Stimulated activated CD8-positive, alpha-beta memory T cell treated with anti-CD3 and anti-CD28 coated beads, Interleukin-15, amount 100 ng/mL, for 24 hours (primary cell): ENCODE measurements around the gene FAM20A.
A peak's percentile ranks its signal among the peaks of the same experiment; 100 is the strongest.
"Not testable (repeated sequence)": the region's sequence is repeated elsewhere in the genome, so short reads cannot be mapped to it uniquely, and the experiment has no call there.

Source experiments
- DNase-seq: peaks from one replicate; pipeline ENCODE4 v3.0.0-alpha.2; 2020; ENCODE audit warnings: low read depth

The FAM20A gene

DNA sequence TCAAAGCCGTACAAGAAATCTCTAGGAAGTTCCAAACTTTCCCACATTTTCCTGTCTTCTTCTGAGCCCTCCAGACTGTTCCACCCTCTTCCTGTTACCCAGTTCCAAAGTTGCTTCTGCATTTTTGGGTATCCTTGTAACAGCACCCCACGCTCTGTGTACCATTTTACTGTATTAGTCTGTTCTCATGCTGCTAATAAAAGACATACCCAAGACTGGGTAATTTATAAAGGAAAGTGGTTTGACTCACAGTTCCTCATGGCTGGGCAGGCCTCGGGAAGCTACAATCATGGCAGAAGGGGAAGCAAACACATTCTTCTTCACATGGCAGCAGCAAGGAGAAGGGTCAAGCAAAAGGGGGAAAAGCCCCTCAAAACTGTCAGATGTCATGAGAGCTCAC, 82.1 kb downstream of the FAM20A start:
- DNase-seq, result not testable (repeated sequence)

DNA sequence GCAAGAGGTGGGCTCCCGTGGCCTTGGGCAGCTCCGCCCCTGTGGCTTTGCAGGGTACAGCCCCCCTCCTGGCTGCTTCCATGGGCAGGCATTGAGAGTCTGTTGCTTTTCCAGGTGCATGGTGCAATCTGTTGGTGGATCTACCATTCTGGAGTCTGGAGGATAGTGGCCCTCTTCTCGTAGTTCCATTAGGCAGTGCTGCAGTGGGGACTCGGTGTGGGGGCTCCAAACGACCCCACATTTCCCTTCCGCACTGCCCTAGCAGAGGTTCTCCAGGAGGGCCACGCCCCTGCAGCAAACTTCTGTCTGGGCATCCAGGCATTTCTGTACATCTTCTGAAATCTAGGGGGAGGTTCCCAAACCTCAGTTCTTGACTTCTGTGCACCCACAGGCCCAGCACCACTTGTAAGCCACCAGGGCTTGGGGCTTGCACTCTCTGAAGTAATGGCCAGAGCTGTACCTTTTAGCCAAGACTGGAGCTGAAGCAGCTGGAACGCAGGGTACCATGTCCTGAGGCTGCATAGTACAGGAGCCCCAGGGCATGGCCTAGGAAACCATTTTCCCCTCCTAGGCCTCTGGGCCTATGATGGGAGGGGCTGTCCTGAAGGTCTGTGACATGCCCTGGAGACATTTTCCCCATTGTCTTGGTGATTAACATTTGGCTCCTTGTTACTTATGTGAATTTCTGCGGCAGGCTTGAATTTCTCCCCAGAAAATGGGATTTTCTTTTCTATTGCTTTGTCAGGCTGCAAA, 82.9 kb downstream of the FAM20A start:
- no peak for DNase-seq

DNA sequence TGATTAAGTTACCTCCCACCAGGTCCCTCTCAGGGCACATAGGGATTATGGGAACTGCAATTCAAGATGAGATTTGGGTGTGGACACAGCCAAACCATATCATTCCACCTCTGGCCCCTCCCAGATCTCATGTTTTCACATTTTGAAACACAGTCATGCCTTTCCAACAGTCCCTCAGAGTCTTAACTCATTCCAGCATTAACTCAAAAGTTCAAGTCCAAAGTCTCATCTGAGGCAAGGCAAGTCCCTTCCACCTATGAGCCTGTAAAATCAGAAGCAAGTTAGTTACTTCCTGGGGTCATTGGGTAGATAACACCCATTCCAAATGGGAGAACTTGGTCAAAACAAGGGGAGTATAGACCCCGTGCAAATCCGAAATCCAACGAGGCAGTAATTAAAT, 83.6 kb downstream of the FAM20A start:
- not testable (repeated sequence) for DNase-seq

DNA sequence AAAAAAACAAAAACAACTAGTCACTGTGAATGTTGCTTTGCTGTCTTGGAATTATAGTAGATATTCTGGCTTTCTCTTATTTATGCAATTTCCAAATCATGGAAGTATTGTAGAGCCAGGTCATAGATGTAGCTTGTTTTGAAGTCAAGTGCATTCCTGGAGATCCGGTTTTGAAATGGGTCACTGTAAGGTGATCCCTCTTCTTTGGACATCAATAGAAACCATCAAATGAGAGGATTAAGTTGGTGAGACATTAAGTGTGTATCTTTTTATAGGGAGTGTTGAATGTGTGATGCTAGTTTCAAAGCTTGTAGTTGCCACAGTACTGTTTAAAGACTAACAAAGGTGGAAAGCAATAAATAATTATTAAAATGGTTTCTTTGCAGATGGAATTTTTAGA, 84.4 kb downstream of the FAM20A start:
- no peak for DNase-seq

DNA sequence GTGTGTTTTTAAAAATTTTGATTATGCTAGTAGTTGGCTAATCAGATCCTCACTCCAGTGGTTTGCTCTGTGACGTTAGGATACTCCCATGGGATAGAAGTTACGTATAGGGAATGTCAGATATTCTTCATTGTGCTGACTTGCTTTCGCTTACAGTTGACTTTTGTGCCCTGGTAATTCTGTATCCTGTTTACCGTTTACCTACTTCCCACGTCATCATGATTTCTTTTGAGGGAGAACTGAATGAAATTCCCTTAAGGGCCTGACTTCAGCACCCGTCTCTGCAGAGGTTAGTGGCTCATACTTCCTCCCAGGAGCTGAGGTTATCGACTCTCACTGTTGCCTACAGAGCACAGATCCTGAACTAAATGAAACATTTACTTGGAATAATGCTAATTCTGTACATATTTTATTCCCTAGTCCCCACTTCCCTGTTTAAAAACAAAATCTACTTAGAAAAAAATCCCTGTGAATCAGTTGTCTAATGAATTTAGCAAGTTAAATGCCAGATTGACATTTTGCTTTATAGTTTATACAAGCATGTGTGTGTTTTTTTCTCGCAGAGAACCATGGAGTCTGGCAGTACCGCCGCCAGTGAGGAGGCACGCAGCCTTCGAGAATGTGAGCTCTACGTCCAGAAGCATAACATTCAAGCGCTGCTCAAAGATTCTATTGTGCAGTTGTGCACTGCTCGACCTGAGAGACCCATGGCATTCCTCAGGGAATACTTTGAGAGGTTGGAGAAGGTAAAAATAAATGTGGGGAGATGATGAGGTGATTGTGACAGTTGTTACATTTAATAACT, 86.1 kb downstream of the FAM20A start:
- no peak for DNase-seq

DNA sequence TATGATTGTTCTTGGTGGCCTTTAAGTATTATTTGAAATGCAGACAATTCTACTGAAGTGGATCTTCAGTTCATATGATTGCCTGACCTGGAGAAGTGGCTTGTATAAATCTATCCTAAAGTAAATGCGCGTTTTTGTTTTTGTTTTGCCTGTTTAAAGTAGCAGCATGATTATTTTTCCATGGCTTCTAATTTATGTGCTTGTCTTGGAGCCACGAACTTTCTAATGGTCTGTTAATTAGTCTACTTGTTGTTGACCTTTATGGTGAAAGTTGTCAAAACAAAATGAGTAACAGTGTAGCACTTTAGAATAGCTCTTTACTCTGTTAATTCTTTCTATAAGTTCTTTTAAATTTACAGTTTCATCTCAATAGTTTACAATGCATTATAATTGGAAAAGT, 87.2 kb downstream of the FAM20A start:
- no peak for DNase-seq

DNA sequence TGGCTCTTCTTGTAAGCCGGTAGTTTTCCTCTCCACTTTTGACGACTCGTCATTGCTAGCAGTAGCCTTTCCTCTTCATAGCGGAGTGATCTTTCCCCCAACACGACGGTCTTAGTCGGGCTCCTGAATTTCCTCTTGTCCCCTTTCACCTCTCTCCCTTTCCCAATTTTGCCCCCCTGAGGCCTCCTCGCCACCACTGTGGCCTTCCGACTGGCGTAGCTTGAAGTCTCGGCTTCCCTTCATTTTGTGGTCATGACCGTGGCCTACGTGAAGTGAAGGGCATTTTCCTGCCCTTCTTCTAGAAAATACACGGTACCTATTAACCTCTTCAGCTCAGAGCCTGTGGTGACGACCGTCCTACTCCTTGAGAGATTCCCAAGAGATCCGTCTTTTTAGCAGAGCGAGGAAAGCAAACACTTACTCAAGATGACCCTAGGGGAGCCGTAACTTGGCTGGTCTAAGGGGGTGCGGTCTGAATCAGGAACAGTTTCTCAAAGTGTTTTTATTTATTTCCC, 88.2 kb downstream of the FAM20A start:
- no peak for DNase-seq

DNA sequence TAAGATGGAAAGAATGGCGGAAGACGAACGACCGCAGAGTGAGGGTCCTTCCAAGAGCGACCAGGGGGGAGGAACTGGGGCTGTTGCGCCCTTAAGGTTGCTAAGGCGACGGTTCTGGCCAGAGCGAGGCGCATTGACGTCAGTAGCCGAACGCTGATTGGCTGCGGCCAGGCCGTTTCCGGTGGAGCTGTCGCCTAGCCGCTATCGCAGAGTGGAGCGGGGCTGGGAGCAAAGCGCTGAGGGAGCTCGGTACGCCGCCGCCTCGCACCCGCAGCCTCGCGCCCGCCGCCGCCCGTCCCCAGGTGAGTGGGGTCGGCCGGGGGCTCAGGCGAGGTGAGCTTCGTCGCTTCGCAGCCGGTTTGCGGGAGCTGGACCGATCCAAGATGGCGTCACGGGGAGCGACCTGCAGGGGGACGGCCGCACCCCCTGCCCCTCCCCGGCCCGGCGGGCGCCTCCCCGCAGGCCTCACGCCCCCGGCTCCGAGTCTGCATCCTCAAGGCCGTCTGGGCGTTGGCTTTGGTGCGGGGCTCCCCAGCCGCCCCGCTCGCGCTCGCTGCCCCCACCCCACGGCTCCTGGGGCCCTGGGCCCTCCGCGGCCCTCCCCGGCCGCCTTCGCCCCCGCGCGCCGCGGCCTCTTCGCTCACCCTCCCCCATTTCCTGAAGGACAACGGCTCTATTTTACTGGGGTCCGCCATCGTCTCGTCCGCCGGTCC, 88.8 kb downstream of the FAM20A start, which contains the start of gene PRKAR1A:
TSS of gene PRKAR1A (plus strand) at position 184 of the 713 bp plus-strand sequence. CDS start 2,970 bp downstream, outside the sequence.
- peak; percentile 78 for DNase-seq

DNA sequence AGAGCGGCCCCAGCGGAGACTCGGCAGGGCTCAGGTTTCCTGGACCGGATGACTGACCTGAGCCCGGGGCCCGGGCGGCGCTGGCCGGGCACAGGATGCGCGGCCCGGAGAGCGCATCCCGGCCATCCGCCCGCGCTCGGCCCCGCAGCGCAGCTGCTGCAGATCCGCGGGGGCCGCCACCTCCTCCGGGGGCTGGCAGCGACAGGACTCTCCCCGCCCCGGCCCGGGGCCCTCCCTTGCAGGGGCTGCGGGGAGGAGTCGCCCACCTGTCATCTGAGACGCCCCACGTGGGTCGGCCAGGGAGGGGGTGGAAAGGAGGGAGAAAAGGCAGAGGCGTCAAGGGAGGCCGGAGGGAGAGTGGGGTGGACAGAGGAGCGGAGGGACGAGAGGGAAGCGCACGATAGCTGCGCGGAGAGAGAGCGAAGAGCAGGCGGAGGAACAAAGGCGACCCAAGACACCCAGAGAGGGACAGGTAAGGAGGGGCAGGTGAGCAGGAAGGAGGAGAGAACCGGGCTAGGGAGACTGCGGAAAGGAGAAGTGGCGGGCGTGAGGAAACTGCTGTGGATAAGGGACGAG, 89.4 kb downstream of the FAM20A start:
- DNase-seq, result peak; percentile 44

DNA sequence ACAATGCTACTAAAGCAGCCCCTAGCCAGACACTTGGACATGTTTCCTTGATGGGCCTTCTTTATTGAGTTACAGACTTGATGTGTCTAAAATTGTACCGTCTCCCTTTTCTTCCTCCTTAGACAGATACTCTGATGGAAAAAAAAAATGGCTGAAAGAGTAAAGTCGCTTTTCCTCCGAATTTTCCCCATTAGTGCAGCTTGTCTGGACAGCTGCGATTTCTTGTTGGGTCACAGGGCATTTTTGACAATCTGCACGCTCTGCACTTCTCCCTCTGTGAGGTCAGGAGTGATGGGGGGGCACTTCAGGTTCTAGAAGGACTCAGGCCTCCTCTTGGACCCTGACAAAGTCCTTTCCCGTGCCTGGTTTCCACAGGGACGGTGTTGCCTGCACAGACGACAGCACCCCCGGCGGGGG, 89.9 kb downstream of the FAM20A start:
- DNase-seq, result no peak

DNA sequence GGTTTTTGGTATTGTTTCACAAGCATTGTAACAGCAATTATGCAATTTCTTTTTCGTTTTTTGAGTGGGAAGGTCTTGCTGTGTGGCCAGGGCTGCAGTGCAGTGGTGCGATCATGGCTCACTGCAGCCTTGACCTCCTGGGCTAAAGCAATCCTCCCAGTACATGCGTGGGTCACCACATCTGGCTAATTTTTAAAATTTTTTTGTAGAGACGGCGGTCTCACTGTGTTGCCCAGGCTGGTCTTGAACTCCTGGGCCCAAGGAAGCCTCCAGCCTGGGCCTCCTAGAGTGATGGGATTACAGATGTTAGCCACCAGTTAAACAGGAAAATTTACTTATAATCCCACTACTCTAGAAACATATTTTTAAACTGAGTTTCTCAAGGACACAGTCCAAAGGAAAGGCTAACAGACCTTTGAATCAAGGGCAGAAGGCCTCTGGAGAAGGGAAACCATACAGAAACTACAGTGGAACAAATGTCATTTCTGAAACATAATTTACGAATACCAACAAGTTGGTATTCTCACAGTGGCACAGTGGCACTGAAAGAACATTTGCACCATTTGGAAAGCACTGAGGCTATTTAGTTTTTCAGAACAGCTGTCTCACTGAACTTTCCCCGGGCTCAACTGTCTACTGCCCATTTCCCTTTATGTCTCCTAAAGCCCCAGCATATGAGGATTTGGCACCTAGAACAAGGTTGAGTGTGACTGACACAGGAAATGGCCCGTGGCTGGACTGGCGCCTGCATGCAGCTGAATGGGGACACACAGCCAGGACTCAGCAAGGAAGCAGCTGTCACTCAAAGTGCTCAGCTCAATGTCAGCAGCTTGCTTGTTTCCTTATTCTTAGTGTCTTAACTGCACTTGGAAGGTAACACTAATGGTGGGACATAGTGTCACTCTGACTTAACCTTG, 91.8 kb downstream of the FAM20A start:
- no peak for DNase-seq

DNA sequence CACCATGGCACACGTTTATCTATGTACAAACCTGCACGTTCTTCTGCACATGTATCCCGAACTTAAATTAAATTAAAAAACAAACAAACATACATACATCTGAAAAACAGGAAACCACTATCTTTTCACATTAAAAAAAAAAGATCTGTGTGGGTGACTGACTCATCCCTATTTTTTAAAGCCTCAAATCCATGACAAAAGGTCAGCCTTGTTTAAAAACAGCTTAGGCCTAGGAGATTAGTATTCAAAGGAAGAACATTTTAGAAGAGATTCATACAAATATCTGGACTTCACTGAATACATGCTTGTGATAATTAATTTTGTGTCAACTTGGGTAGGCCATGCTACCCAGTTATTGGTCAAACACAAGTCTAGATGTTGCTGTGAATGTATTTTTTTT, 93.6 kb downstream of the FAM20A start:
- DNase-seq, result no peak

DNA sequence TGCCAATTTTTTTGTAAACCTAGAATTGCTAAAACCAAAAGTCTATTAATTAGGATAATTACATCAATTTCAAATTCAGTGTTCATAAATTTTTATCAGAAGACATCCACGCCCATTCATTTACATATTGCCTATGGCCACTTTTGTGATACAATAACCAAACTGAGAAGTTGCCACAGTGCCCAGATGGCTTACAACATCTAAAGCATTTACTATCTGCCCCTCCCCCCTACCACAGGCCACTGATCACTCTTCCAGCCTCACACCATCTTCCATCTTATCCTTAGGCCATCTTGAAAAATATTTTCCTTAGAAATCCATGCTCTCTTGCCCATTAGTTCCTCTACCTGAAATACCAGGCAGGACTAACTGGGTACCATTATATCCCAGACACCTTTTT, 95.2 kb downstream of the FAM20A start:
- DNase-seq, result no peak

DNA sequence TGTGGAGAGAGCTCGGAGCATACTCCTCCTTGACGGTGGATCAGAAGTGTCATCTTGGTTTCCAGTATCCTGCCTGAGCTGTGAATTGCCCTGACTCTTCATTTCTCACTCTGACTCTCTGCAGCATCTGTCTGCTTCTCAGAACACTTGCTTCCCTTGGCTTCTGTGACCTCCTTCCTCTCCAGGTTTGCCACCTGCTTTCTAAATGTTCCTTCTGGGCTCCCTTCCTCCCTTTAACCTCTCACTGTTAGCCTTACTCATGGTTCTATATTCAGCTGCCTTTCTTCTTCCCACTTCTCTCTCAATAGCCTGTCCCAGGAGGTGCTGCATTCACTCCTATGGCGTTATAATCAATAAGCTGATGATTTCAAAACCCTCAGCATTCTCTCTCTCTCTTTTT, 100.1 kb downstream of the FAM20A start:
- DNase-seq, result no peak

DNA sequence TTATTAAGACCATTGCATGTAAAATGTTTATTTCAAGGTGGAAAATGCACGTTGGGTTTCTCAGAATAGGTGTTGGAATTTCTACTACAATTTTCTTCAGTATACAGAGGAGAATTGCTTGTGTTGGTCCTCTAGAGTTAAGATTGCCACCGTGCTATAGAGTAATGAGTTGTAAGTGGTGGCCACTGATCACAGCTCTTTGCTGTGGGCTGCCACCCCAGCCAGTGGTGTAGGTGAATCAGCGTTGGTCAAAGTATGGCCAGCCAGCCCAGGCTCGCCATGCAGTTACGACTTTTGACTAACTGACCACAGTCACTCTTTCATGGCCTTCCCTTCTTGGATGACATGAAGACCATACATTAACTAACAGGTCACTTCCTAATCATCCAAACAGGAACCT, 101.6 kb downstream of the FAM20A start:
- no peak for DNase-seq

DNA sequence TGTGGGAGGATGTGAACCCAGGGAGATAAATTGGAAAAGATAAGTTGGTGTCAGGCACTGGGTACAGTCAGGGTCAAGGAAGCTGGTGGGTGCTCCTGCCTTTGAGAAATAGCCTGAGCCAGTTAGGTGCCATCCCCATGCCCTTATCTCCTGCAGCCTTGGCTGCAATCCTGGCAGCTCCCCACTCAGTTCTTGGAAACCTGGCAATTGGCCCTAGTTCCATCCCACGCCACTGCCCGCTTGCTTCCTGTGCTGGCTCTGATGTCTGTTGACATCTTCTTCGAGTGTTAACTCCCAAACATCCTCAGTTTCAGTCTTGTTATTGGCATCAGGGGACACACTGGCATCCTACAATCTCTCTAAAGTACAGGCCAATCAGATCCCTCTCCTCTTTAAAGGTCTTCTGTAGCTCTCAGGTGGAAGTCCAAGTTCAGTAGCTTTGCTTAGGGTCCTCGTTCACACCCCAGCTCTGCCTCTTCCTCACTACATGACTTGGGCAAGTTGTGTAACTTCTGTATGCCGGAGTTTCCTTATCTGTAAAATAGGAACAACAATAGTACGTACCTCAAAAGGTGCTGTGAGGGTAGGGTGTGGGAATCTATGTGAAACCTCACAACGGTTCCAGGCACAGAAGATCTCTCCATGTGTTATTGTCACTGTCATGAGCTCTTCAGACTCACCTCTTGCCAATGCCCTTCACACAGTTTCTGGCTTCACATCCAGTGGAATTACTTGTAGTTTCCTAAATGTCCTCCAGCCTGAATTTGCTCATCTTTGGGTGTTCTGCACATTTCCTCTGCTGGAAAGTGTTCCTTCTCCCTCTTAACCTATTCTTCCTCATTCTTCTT, 102.5 kb downstream of the FAM20A start:
- no peak for DNase-seq

DNA sequence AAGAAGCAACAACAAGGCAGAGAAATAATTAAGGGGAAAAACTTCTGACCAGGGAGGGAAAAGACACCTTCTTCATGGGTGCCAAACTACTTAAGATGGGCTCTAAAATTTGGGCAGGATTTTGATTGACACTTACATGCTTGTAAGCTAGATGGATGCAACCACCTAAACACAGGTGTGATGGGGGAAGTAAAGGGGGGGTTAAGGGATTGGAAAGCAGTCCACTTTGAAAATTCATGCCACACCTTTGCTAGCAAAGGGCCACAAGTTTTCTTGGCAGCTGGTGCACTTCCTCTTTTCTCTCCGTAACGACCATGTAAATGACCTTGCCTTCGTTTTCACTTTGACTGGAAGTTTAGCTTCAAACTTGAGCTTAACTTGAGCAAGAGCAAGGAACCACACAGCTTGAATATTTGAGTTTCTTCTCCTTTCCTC, 103.3 kb downstream of the FAM20A start:
- DNase-seq, result no peak

DNA sequence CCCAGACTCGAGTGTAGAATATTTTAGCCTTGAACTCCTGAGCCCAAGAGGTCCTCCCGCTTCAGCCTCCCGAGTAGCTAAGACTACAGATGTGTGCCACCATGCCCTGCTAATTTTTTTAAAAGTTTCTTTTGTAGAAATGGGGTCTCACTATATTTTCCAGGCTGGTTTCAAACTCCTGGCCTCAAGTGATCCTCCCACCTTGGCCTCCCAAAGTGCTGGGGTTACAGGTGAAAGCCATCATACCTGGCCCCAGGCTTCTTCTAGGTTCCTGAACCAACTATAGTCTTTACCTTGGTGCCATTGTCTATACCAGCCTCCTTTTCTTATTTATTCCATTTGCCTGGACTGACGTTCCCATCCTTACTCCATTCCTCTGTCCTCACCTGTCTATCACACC, 106.1 kb downstream of the FAM20A start:
- DNase-seq, result no peak

DNA sequence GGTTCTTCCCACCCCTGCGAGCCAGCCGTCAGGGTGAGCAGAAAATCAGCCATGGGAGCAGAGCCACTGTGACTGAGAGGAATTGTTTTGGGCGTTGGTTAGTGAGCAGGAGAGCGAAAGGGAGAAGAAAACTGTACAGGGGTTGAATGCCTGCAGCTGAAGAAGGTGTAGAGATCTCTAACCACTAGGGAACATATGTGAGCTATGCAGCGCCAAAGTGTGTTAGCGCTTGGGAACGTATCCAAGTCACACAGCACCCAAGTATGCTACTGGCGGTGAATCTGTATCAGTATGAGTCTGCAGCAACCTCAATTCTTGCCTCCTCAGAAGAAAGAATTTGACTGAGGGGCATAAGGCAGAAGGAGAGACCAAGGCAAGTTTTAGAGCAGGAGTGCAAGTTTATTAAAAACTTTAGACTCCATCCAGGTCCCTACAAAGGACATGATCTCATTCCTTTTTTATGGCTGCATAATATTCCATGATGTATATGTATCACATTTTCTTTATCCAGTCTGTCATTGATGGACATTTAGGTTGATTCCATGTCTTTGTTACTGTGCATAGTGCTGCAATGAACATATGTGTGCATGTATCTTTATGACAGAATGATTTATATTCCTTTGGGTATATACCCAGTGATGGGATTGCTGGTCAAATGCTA, 108.6 kb downstream of the FAM20A start:
- DNase-seq, result not testable (repeated sequence)
